BLaER1 (cell line): ENCODE measurements around the gene RAMACL.

ENCODE experiments used
- H3K27ac ChIP-seq: shearing (Covaris generic); formaldehyde crosslinking; 2 replicates; pipeline ENCODE4 v1.8.1; 2022
- H3K27me3 ChIP-seq: shearing (Covaris generic); formaldehyde crosslinking; 2 replicates; pipeline ENCODE4 v1.8.1; 2022
- H3K36me3 ChIP-seq: shearing (Covaris generic); formaldehyde crosslinking; 2 replicates; pipeline ENCODE4 v1.8.1; 2022
- H3K4me1 ChIP-seq: shearing (Covaris generic); formaldehyde crosslinking; 2 replicates; pipeline ENCODE4 v1.8.1; 2022
- H3K4me2 ChIP-seq: shearing (Covaris generic); formaldehyde crosslinking; 2 replicates; pipeline ENCODE4 v1.8.1; 2022
- H3K4me3 ChIP-seq: shearing (Covaris generic); formaldehyde crosslinking; 2 replicates; pipeline ENCODE4 v1.8.1; 2022
- H3K9ac ChIP-seq: shearing (Covaris generic); formaldehyde crosslinking; 2 replicates; pipeline ENCODE4 v1.8.1; 2022
- H3K9me3 ChIP-seq: shearing (Covaris generic); formaldehyde crosslinking; 2 replicates; pipeline ENCODE4 v1.8.1; 2022
- H4K20me1 ChIP-seq: shearing (Covaris generic); formaldehyde crosslinking; 2 replicates; pipeline ENCODE4 v1.8.1; 2022
- Cebpa-rat ChIP-seq: shearing (Covaris generic); IDR thresholded peaks from 2 replicates; pipeline ENCODE4 v1.8.1; 2022

Gene RAMACL

GRCh38 chr6:166618866-166619761, 32.6 kb upstream of the RAMACL start:
- H4K20me1 ChIP-seq, result no peaks in the 10 kb centered on the region; the same call in 1 of the 2 replicates

GRCh38 chr6:166618251-166618650, 31.8 kb upstream of the RAMACL start:
- Histone ChIP-seq H3K27me3 (no peaks in the 10 kb centered on the region), H3K9me3 (no peaks in the 10 kb centered on the region), H3K4me2 (no peak overlapping the region), H3K4me3 (no peak overlapping the region), H3K9ac (no peak overlapping the region), H3K27ac (no peak overlapping the region), H3K36me3 (peaks cover 11% of the 10 kb centered on the region; the same call in 1 of the 2 replicates), H3K4me1 (no peaks in the 10 kb centered on the region), H4K20me1 (no peaks in the 10 kb centered on the region; the same call in 1 of the 2 replicates)
- no peak for TF ChIP-seq Cebpa-rat

More at GRCh38 chr6:166618866-166619761, 32.6 kb upstream of the RAMACL start:
- H3K27me3 ChIP-seq, result no peaks in the 10 kb centered on the region
- no peak for TF ChIP-seq Cebpa-rat
- no peak overlapping the region for H3K9ac ChIP-seq
- no peak overlapping the region for H3K4me3 ChIP-seq
- no peak overlapping the region for H3K27ac ChIP-seq
- no peaks in the 10 kb centered on the region; the same call in 1 of the 2 replicates for H3K4me1 ChIP-seq
- no peak overlapping the region for H3K4me2 ChIP-seq
- no peaks in the 10 kb centered on the region for H3K9me3 ChIP-seq
- peaks cover 11% of the 10 kb centered on the region; the same call in 1 of the 2 replicates for H3K36me3 ChIP-seq

DNA sequence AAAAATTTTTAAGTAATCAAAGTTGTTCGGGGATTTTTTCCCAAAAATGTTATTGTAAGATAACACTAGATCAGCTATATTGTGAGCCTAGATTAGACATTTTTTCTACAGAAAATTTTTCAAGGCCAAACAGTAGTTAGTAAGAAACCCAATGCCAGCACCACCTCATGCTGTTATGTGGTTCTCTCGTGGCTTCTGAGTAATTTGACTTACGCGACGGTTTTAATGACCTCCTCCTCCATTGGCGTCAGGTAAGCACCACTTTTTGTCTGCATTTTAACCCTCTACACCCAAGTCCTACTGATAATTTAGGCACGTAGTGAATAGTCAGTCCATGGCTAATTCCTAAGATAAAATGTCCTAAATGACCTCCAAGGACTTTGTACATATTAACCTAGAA, 30.9 kb upstream of the RAMACL start:
- H4K20me1 ChIP-seq, result no peaks in the 10 kb centered on the region; the same call in 1 of the 2 replicates
- peaks cover 11% of the 10 kb centered on the region; the same call in 1 of the 2 replicates for H3K36me3 ChIP-seq
- no peak overlapping the region for H3K9ac ChIP-seq
- no peaks in the 10 kb centered on the region for H3K27me3 ChIP-seq
- no peaks in the 10 kb centered on the region for H3K4me1 ChIP-seq
- no peak overlapping the region for H3K27ac ChIP-seq
- no peak for TF ChIP-seq Cebpa-rat
- H3K4me2 ChIP-seq, result no peak overlapping the region
- H3K9me3 ChIP-seq, result no peaks in the 10 kb centered on the region
- H3K4me3 ChIP-seq, result no peak overlapping the region

GRCh38 chr6:166616261-166617238, 30.1 kb upstream of the RAMACL start:
- Histone ChIP-seq H3K9me3 (no peaks in the 10 kb centered on the region), H3K36me3 (peaks cover 11% of the 10 kb centered on the region; the same call in 1 of the 2 replicates), H3K4me3 (no peak overlapping the region), H3K4me2 (no peak overlapping the region), H3K9ac (no peak overlapping the region), H3K27ac (no peak overlapping the region), H4K20me1 (no peaks in the 10 kb centered on the region; the same call in 1 of the 2 replicates), H3K4me1 (no peaks in the 10 kb centered on the region), H3K27me3 (no peaks in the 10 kb centered on the region)
- no peak for TF ChIP-seq Cebpa-rat

DNA sequence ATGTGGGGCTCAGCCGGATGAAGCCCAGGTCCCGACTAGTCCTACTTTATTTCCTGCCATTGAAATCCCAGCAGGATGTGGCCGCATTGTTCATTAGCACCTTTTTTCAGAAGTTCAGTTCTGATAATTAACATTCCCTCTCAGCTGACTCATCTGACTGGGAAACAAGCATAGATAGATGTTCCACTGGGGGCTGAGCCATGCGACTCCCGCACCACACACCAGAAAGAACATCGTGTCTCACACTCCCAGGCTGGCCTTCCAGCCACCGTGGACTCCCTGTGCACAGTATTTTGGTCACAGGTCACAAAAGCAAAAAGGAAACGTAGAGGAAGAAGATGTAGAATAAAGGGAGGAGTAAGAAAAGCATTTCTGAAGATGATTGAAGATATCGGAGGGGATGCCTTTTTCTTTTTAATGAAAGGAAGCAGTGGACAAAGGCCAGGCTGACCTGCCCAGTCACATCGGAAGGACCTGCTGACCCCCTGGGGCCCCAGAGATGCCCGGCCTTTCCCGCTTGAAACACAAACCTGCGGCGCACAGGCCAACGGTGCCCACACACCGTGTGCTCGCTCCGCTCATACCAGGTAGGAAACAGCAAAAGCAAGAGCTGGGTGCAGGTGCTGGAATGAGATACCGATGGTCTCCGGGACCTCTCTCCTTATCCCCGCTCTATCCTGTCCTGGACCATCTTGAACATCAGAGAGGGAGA, 28.7 kb upstream of the RAMACL start:
- Histone ChIP-seq H4K20me1 (no peaks in the 10 kb centered on the region; the same call in 1 of the 2 replicates), H3K27me3 (no peaks in the 10 kb centered on the region), H3K9ac (no peak overlapping the region), H3K9me3 (no peaks in the 10 kb centered on the region), H3K4me1 (no peaks in the 10 kb centered on the region), H3K4me2 (no peak overlapping the region), H3K36me3 (peaks cover 11% of the 10 kb centered on the region; the same call in 1 of the 2 replicates), H3K27ac (no peak overlapping the region), H3K4me3 (no peak overlapping the region)
- no peak for TF ChIP-seq Cebpa-rat

DNA sequence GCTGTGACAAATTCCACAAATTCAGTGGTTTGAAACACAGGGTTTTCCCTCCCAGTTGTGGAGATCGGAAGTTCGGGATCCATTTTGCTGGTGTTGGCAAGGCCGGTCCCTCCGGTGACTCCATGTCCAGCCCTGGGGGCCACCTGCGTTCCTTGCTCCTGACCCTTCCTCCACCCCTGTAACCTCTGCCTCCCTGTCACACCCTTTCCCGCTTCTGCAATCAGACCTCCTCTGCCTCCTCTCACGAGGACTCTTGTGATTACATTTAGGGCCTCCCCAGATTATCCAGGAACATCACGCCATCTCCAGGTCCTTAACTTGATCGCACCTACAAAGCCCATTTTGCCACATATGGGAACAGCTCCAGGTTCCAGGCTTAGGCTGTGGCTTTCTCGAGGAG, 28.1 kb upstream of the RAMACL start:
- Histone ChIP-seq H3K27ac (no peak overlapping the region), H3K4me2 (no peak overlapping the region), H3K9ac (no peak overlapping the region), H3K4me3 (no peak overlapping the region), H3K27me3 (no peaks in the 10 kb centered on the region), H3K36me3 (peaks cover 11% of the 10 kb centered on the region; the same call in 1 of the 2 replicates), H3K9me3 (no peaks in the 10 kb centered on the region), H4K20me1 (no peaks in the 10 kb centered on the region; the same call in 1 of the 2 replicates), H3K4me1 (no peaks in the 10 kb centered on the region)
- no peak for TF ChIP-seq Cebpa-rat

- Histone ChIP-seq H3K36me3 (peaks cover 11% of the 10 kb centered on the region; the same call in 1 of the 2 replicates), H3K27me3 (no peaks in the 10 kb centered on the region), H3K4me3 (no peak overlapping the region), H3K4me1 (no peaks in the 10 kb centered on the region), H3K9me3 (no peaks in the 10 kb centered on the region), H3K27ac (no peak overlapping the region), H4K20me1 (no peaks in the 10 kb centered on the region; the same call in 1 of the 2 replicates), H3K4me2 (no peak overlapping the region), H3K9ac (no peak overlapping the region)
- no peak for TF ChIP-seq Cebpa-rat
These were observed 27.7 kb upstream of the RAMACL start for GRCh38 chr6:166614171-166614583.

DNA sequence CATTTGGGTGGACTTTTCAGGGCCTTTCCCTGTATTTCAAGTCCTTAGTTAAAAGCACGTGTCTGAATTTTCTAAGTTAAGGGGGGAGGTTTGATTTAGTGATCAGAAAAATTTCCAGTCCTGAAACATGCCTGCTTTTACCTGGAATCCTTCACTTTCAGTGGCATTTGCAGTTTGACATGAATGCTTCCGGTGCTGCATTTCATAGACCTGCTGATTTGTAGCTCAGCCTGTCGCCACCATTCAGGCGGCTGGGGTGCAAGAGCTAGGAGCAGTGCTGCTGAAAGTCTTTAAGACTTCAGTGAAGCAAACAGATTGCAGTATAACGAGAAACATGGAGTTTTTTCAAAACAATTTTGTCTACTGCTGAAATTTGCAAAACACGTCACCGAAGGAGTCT, 26.5 kb upstream of the RAMACL start:
- no peak overlapping the region for H3K4me3 ChIP-seq
- H3K36me3 ChIP-seq, result 0 out of 2 replicates have a peak, but pooled peaks cover 2% of the 10 kb centered on the region
- no peaks in the 10 kb centered on the region for H3K27me3 ChIP-seq
- H3K9me3 ChIP-seq, result no peaks in the 10 kb centered on the region
- no peak for TF ChIP-seq Cebpa-rat
- H3K27ac ChIP-seq, result no peak overlapping the region
- no peaks in the 10 kb centered on the region; the same call in 1 of the 2 replicates for H4K20me1 ChIP-seq
- H3K4me2 ChIP-seq, result no peak overlapping the region
- no peaks in the 10 kb centered on the region for H3K4me1 ChIP-seq
- H3K9ac ChIP-seq, result no peak overlapping the region

GRCh38 chr6:166612471-166612881, 26.0 kb upstream of the RAMACL start:
- H3K27me3 ChIP-seq, result no peaks in the 10 kb centered on the region
- H3K4me2 ChIP-seq, result no peak overlapping the region
- H3K9me3 ChIP-seq, result no peaks in the 10 kb centered on the region
- no peak overlapping the region for H3K4me3 ChIP-seq
- no peak for TF ChIP-seq Cebpa-rat
- H3K9ac ChIP-seq, result no peak overlapping the region
- H3K36me3 ChIP-seq, result no peaks in the 10 kb centered on the region
- H3K27ac ChIP-seq, result no peak overlapping the region
- no peaks in the 10 kb centered on the region; the same call in 1 of the 2 replicates for H4K20me1 ChIP-seq
- H3K4me1 ChIP-seq, result no peaks in the 10 kb centered on the region
